Left hindlimb (tissue), 1 donor: ENCODE results near the gene TUBB6.

Experiments
- DNase-seq: peaks from one replicate; pipeline ENCODE4 v3.0.0-alpha.2; 2018

The TUBB6 gene

GRCh38 chr18:12345491-12346239 is 37.6 kb downstream of the TUBB6 start:
- no peak for DNase-seq

GRCh38 chr18:12346240-12346565 is 38.2 kb downstream of the TUBB6 start:
- no peak for DNase-seq

GRCh38 chr18:12347895-12348294 is 39.9 kb downstream of the TUBB6 start:
- no peak for DNase-seq

GRCh38 chr18:12352188-12352587 is 44.1 kb downstream of the TUBB6 start:
- DNase-seq, result no peak

GRCh38 chr18:12359515-12359927 is 51.5 kb downstream of the TUBB6 start:
- no peak for DNase-seq

GRCh38 chr18:12361770-12362378 is 53.8 kb downstream of the TUBB6 start:
- DNase-seq, result no peak

GRCh38 chr18:12362473-12363174 is 54.6 kb downstream of the TUBB6 start:
- DNase-seq, result no peak

- DNase-seq, result no peak
These were observed 58.3 kb downstream of the TUBB6 start for GRCh38 chr18:12366379-12366778.

GRCh38 chr18:12366784-12367183 is 58.7 kb downstream of the TUBB6 start:
- DNase-seq, result no peak

GRCh38 chr18:12369211-12369610 is 61.2 kb downstream of the TUBB6 start:
- DNase-seq, result no peak

GRCh38 chr18:12371590-12371989 is 63.5 kb downstream of the TUBB6 start:
- no peak for DNase-seq

GRCh38 chr18:12372406-12372805 is 64.4 kb downstream of the TUBB6 start:
- DNase-seq, result no peak

GRCh38 chr18:12373116-12373770 is 65.2 kb downstream of the TUBB6 start:
- DNase-seq, result no peak

GRCh38 chr18:12373771-12374116 is 65.7 kb downstream of the TUBB6 start:
- DNase-seq, result no peak

GRCh38 chr18:12374401-12374800 is 66.4 kb downstream of the TUBB6 start:
- no peak for DNase-seq
